AG09309 (cell line): ENCODE measurements around the gene HSFX3.
"Not testable (repeated sequence)": the region's sequence is repeated elsewhere in the genome, so short reads cannot be mapped to it uniquely, and the experiment has no call there.

Source experiments
- DNase-seq: peaks from one replicate; pipeline ENCODE4 v3.0.0-alpha.2; 2010; ENCODE audit warnings: low read depth
- H3K4me3 ChIP-seq: 2 replicates; pipeline ENCODE4 v1.5.1; 2011; ENCODE audit warnings: mild to moderate bottlenecking, low read depth, low read length, moderate library complexity; ENCODE audit not compliant: control insufficient read depth
- TF ChIP-seq, protein P1 (sequence below): IDR thresholded peaks from 2 replicates; pipeline ENCODE4 v1.5.1; 2011; ENCODE audit warnings: mild to moderate bottlenecking, low read depth, low read length, inconsistent platforms; ENCODE audit not compliant: insufficient read depth, control insufficient read depth; ENCODE audit errors: missing control alignments

The HSFX3 gene, protein sequence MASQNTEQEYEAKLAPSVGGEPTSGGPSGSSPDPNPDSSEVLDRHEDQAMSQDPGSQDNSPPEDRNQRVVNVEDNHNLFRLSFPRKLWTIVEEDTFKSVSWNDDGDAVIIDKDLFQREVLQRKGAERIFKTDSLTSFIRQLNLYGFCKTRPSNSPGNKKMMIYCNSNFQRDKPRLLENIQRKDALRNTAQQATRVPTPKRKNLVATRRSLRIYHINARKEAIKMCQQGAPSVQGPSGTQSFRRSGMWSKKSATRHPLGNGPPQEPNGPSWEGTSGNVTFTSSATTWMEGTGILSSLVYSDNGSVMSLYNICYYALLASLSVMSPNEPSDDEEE

DNA sequence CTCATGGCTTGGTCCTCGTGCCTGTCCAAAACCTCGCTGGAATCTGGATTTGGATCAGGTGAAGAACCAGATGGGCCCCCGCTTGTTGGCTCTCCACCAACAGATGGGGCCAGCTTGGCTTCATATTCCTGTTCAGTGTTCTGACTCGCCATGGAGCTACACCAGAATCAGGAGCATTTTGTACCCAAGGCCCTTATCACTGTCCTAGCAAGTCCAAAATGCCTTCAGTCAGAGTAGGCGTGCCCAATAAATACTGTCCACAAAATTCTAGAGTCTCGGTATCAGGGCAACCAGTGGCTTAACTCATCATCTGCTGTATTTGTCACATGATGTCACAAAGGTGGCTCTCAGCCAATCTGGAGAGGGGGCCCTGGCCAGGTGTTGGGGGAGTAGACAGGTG, at the start of gene HSFX3:
TSS of gene HSFX3 (minus strand) at position 224 of the 400 bp plus-strand sequence. CDS start at position 152, 72 bp downstream.
- DNase-seq, H3K4me3 ChIP-seq: not testable (repeated sequence)

DNA sequence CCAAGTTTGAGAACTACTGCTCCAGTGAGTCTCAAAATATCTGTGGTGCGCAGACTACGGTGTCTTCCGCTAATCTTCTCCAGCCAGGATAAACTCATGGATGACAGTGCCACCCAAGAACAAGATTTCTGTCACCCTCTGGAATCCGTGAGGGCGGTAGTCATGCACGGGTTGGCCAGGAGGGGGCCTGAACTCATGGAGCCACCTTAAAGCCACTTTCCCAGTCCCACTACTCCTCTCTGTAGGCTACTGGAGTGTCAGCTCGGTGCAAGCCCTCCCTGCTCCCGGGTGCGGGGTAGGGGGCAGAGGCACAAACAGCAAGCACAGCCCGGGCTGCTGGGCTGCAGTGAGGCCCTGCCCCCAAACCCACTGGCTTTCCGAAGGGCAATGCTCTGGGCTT, 48.9 kb upstream of the HSFX3 start:
- H3K4me3 ChIP-seq, DNase-seq: not testable (repeated sequence)

DNA sequence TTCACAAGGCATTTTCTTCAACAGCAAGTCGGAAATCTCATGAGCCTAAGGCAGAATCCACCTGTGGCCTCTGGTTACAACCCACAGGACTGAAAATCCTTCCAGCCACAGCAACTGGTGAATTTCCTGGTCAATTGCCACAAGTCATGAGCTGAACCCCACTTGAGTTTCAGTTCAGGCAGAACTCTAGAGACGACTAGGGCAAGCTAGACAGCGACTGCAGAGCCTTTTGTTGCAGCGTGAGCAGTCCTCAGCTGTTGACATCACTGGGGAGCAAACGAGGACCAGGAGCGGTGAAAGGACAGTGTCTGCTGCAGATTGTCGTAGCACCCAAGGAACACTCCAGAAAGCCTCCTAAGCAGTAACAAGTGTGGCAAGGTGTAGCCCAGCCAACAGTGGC, 46.2 kb upstream of the HSFX3 start:
- H3K4me3 ChIP-seq, DNase-seq: not testable (repeated sequence)

DNA sequence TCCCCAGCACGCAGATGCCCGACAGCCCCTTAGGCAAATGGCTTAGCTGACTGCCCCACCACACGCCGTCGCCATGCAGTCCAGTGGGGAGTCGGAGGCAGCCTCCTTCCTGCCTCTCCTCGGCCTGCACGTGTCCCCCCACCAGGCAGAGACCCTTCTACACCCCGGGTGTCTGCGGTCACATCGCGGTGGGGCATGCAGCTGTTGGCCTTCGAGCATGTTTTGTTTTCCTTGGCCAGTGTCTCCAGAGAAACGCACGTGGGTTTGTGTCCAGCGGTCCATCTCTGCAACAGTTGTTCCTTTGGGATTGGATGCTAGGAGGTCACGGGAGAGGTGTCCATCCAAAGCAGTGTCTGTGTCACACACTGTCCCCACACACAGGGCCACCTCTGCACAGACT, 45.5 kb upstream of the HSFX3 start, which contains the start of gene HSFX2:
TSS of gene HSFX2 (minus strand) at position 101 of the 400 bp plus-strand sequence. CDS start 614 bp downstream, outside the sequence.
- not testable (repeated sequence) for H3K4me3 ChIP-seq, DNase-seq

DNA sequence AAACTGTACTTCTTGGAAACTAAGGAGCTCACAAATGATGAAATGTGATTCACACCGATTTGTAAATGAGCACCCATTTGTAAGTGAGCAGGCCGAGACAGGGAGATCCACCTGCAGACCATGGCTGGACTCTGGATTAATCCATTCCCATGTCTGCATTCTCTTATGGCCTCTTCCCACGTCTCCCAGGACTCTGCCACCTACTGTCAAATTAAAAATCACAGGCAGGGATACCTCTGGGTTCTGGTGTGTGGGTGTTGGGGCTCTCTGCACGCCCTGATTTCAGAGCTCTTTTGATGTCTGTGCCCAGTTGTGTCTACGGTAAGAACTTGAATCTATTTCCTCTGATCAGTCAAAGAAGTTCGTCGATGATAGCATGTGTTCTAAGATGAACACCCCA, 41.3 kb upstream of the HSFX3 start:
- not testable (repeated sequence) for H3K4me3 ChIP-seq, DNase-seq

DNA sequence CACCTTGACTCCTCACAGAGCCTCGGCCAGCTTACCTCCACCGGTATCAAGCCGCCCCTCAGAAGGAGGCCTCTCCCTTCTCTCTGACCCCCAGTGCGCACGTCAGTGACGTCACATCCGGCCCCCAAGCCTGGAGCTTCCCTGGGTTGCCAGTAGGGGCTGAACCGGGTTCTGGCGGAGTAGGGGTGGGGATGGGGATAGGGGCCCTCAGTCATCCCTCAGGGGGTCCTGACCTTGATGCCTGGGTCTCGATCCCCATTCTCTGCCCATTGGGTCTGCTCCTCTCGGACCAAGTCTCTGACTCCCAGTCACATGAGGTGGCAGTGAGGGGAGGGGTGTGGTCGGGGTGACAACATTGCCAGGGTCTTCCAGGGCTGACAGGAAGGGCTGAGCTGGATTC, 37.6 kb upstream of the HSFX3 start, which contains the start of gene MAGEA9B:
TSS of gene MAGEA9B (minus strand) at position 101 of the 400 bp plus-strand sequence. CDS start 4,280 bp downstream, outside the sequence.
- not testable (repeated sequence) for H3K4me3 ChIP-seq, DNase-seq

DNA sequence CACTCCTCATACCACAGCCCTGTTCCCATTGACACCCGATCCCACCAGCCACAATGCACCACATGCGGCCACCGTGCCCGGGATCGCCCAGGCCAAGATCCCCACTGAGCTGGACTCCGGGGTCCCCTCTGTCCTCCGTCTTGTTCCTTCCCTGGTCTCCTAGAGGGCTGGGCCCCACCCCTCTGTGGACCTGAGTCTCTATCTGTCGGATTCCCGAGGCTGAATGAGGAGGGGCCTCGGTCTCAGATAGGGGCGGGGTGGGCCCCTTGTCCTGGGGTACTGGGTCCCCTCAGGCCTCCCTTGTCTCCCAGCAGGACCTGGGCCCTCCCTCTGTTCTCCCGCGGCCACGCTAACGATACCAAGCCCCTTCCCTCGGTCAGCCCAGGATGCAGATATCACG, 35.9 kb upstream of the HSFX3 start:
- H3K4me3 ChIP-seq, DNase-seq: not testable (repeated sequence)

DNA sequence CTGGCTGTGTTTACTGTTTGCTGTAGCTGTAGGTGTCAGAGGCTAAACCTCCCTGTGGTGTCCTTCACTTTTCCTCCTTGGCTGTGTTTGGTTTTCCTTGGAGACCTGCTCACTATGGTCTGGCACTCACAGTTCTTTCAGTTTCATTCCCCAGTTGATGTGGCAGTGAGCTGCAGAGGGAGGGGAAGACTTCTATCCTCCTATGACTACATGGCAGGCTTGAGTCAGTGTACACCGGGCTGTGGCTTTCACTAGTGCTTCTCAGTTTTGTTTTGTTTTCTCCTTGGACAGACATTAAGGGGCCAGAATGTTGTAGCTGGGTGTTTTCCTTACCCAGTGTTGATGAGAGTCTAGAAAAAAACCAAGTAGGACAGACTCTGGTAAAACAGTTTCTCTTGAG, 23.7 kb upstream of the HSFX3 start:
- not testable (repeated sequence) for H3K4me3 ChIP-seq, DNase-seq

DNA sequence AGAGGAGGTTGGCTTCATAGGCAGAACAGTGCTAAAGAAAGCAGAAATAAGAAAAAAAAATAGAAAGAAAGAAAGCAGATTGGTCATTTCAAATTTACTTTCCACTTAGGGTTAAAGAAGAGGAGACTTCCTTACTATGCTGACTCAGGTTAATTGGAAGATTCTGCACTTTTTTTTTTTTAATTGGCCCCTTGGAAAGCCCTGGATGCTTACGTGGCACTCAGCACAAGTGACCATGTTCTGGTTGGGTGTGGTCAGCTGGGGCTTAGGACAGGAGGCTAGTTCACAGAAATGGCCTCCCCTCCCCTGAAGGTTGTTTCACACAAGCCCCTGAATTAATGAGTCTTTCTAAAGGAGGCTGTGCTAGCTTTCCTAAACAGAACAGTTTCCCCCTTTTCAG, 23.0 kb upstream of the HSFX3 start:
- H3K4me3 ChIP-seq = no peak overlapping the region
- TF ChIP-seq, protein P1, sequence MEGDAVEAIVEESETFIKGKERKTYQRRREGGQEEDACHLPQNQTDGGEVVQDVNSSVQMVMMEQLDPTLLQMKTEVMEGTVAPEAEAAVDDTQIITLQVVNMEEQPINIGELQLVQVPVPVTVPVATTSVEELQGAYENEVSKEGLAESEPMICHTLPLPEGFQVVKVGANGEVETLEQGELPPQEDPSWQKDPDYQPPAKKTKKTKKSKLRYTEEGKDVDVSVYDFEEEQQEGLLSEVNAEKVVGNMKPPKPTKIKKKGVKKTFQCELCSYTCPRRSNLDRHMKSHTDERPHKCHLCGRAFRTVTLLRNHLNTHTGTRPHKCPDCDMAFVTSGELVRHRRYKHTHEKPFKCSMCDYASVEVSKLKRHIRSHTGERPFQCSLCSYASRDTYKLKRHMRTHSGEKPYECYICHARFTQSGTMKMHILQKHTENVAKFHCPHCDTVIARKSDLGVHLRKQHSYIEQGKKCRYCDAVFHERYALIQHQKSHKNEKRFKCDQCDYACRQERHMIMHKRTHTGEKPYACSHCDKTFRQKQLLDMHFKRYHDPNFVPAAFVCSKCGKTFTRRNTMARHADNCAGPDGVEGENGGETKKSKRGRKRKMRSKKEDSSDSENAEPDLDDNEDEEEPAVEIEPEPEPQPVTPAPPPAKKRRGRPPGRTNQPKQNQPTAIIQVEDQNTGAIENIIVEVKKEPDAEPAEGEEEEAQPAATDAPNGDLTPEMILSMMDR = no peak
- DNase-seq = no peak

DNA sequence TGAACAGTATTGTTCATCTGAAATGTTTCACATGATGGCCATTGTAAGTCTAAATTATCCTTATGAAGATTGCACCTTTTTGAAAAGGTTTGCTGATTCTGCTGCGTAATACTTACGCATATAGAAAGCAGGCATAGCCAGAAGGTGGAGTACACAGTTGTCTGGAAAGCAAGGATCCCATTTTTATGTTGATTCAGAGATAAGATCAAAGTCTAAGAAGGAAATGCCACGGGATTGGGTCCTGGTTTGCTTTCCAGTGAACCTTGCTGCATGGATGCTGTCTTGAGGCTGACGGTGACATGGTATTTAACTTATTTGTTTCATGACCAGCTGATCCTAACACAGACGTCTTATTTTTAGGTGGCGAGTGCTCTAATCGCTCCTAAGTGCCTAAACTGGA, 22.0 kb upstream of the HSFX3 start:
- DNase-seq = no peak
- TF ChIP-seq, protein P1 = no peak
- H3K4me3 ChIP-seq = no peak overlapping the region

DNA sequence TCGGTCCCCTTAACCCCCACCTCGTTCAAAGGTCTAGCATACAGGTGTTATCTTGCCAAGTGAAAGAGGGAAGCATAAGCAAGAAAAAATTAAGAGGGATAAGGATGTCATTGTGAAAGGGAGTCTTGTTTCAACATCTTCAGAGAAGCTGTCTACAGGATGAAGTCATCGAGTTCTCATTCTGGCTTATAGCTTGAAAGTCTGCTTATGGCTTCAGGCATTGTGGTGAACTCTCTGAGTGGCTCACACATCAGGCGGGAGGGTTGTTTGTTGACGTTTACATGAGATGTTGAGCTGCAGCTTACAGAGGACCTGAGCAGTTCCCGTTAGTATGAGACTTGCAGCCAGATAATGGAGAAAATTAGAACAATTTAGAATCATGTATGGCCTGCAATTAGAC, 20.9 kb upstream of the HSFX3 start:
- peak; percentile 39 for DNase-seq
- H3K4me3 ChIP-seq = no peak overlapping the region
- TF ChIP-seq, protein P1 = no peak
